ENCODE results near the gene EXPH5.

DNA sequence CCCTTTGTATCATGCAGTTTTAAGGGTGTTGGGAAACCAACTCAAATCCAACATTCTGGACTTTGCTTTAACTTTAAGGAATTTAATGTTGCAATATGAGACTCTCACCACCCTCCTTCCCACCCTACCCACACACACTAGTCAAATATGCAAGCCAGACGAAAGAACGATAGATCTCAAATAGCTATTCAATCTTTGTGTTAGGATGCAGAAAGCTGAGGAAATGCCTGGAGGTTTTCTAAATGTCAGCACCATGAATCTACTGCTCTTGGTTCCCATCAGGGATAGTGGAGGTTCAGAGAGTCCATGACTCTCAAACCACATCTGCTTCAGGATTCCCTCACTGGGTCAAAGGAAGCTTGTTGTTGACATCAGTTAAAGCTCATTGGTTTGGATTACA, 33.7 kb downstream of the EXPH5 start:
- TF ChIP-seq EZH2 (IDR thresholded peaks at IDR 0.05; ENCODE audit: low read length) (no peak), CTCF (optimal IDR thresholded peaks at IDR 0.05 in 1 of 3, IDR thresholded peaks at IDR 0.05 in 1 of 3, conservative IDR thresholded peaks at IDR 0.05 in 1 of 3; ENCODE audit: extremely low read depth in 1 of 3, insufficient read depth in 2 of 3, low read length in 3 of 3) (no peak)

Measured in keratinocyte (primary cell).